HG03342 (cell line): ENCODE data around the gene LMF1.
"Not testable (repeated sequence)": the region's sequence is repeated elsewhere in the genome, so short reads cannot be mapped to it uniquely, and the experiment has no call there.

Experiments
- ATAC-seq: cut with Tn5 transposase; IDR thresholded peaks from one replicate; pipeline ENCODE4 v1.9.1; 2021; ENCODE audit warnings: mild to moderate bottlenecking, moderate library complexity; ENCODE audit not compliant: unreplicated experiment

Gene LMF1

GRCh38 chr16:820044-820408 is 150.8 kb downstream of the LMF1 start:
- ATAC-seq, result not testable (repeated sequence)

GRCh38 chr16:819336-820043 is 151.3 kb downstream of the LMF1 start:
- ATAC-seq, result no peak

DNA sequence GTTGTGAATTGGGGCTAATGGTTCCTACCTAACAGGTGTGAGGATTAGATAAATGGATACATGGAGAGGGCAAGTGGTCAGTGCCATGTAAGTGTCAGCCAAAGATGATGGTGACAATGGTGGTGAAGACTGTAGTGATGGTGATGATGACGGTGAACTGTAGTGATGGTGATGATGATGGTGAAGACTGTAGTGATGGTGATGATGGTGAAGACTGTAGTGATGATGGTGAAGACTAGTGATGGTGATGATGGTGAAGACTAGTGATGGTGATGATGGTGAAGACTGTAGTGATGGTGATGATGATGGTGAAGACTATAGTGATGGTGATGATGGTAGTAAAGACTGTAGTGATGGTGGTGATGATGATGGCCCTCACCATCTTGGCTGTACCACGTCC is 152.2 kb downstream of the LMF1 start:
- no peak for ATAC-seq

GRCh38 chr16:818132-818531 is 152.7 kb downstream of the LMF1 start:
- no peak for ATAC-seq

GRCh38 chr16:817001-817906 is 153.5 kb downstream of the LMF1 start:
- no peak for ATAC-seq

GRCh38 chr16:815861-816260 is 154.9 kb downstream of the LMF1 start:
- ATAC-seq, result no peak

DNA sequence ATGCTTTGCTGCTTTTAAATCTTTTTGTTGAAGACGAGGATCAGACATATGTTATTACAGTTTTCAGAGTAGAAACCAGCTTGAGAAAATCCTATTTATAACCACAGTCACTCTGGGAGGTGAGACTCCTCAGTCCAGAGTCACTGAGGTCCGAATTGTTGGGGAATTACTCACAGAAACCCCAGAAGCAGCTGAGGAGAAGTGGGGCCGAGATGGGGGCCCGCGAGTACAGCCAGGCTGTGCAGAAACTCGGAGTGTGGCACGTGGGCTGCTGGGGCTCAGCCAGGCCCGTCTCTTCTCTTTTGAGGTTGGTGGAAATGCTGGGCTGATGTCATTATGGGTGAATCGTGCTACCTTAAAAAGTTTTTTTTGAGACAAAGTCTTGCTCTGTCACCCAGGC is 155.8 kb downstream of the LMF1 start:
- no peak for ATAC-seq

DNA sequence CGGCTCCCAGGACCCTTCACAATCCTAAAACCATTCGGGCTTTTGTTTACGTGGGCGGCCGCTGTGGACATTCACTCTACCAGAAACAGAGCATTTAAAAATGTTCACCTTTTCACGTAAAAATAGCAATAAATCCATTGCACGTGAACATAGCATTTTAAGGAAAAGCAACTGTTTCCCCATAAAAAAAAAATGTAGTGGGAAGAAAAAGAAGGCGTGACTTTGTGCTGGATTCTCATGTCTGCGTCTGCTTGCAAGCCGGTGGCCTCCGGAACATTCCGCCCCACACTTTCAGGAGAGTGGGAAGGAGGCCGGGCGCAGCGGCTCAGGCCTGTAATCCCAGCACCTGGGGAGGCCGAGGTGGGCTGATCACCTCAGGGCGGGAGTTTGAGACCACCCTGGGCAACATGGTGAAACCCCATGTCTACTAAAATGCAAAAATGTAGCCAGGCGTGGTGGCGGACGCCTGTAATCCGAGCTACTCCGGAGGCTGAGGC is 156.8 kb downstream of the LMF1 start:
- ATAC-seq, result no peak

DNA sequence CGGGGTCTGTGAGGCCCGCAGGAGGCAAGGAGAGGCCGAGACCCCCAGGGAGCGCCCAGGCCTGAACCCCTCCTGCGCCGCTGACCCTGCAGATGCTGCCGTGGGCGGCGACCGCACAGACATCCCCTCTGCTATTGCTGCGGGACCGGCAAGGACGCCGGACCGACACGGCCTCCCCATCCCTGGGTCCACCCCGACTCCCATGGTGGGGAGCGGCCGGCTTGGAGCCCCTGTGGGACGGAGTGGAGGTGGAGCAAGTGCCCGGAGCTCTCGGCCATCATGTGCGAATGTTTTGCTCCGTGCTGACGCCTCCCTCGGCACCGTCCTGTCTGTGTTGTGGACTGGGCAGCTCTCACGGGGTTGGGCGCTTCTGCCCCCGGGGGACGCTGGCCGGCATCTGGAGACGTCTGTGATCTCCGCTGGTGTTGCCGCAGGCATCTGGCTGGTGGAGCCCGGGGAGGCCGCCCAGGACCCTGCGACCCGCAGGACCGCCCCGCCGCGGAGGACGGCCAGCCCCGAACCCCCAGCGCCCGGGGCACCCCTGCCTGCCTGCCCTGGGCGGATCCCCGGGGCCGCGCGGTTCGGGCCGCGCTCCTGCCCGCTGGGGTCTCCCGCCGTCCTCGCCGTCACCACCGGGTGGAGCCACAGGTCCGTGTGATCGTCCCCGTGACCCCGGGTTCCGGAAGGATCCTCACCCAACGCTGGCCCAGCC is 157.4 kb downstream of the LMF1 start:
- ATAC-seq, result no peak

GRCh38 chr16:808085-808386 is 162.7 kb downstream of the LMF1 start:
- no peak for ATAC-seq

DNA sequence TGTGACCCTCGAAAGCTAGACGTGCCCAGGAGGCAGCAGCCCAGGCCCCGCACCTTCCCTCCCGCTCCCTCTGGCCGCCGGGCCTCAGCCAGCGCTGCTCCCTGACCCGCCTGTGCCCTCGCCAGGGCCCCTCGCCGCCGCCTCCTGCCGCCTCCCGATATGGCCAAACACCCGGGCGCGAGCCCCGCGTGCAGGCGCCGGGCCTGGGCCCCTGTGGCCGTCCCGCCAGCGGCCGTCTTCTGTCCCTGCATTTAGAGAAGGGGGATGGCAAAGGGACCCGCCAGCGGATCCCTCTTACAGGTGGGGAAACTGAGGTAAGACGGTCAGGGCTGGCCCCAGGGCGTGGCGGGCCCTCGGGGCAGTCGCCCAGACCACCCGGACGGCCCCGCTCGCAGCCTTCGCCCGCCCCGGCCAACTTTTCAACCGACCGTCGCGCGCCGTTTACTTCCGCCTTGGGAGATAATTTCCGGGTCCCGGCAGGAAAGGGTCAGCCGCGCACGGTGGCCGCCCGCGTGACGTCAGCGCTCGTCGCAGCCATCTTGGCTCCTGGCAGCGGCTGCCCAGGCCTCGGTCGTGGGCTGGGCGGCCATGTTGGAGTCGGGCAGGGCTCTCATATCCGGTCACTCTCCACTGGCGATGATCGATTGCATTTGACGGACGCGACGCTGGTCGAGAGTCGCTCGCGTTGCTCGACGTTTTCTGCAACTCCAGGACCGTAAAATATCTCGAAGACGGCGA is 163.3 kb downstream of the LMF1 start:
- peak; percentile 81 for ATAC-seq

- ATAC-seq, result no peak
Measured at GRCh38 chr16:805474-805873, 165.3 kb downstream of the LMF1 start.

DNA sequence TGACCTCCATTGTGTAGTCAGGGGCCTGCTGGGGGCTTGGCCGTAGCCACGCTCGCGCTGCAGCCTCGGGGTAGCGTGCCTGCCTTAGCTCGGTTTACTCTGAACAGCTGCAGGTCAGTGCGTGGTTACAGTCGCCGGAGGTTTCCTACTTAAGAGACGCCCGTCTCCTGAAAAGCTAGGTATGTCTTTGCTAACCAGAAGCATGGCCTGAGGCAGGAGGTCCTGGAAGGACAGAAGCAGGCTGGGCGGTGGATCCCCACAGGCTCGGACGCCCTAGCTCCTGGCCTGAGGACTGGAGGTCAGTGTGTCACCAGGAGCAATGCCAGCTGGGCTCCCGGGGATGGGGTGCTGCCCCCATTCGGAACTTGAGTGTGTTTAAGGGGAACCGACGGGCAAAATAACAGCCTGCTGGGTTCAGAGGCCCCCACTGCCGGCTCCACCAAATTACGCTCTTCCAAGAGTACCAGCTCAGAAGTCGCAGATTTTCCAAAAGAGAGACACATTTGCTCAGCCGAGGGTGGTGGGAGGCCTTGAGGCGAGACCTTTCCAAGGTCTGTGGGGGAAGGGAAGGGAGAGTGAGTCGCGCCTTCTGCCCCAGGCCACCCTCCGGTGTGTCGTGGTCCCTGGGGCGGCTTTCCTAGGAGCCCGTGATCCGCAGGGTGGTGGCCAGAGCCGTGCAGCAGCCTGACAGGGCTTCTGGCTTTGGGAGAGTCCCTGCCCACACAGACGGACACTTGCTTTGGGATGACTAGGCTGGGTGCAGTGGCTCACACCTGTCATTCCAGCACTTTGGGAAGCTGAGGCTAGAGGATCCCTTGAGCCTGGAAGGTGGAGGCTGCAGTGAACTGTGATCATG is 166.4 kb downstream of the LMF1 start:
- ATAC-seq, result no peak

DNA sequence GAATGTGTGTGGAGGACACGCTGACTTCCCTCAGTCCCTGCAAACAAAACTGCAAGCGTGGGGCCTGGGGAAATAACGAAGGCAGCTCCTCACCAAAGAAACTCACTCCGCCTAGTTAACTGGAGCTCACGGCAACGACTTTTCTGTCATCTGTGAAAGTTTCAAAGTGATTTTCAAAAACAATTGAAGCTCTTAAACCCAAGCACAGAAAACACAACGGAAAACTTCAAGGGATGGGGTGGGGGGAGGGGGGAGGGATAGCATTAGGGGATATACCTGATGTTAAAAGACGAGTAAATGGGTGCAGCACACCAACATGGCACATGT is 167.1 kb downstream of the LMF1 start:
- no peak for ATAC-seq
